Measurements from ENCODE around the gene LARGE1. TPM values are rescaled to one million over a fixed set of nuclear protein-coding genes. Genes with fewer than 3 reads are reported as not detected.

Gene LARGE1
- total and polyA plus RNA-seq, 11 donors: 31.2 to 211 (median 129) TPM

DNA sequence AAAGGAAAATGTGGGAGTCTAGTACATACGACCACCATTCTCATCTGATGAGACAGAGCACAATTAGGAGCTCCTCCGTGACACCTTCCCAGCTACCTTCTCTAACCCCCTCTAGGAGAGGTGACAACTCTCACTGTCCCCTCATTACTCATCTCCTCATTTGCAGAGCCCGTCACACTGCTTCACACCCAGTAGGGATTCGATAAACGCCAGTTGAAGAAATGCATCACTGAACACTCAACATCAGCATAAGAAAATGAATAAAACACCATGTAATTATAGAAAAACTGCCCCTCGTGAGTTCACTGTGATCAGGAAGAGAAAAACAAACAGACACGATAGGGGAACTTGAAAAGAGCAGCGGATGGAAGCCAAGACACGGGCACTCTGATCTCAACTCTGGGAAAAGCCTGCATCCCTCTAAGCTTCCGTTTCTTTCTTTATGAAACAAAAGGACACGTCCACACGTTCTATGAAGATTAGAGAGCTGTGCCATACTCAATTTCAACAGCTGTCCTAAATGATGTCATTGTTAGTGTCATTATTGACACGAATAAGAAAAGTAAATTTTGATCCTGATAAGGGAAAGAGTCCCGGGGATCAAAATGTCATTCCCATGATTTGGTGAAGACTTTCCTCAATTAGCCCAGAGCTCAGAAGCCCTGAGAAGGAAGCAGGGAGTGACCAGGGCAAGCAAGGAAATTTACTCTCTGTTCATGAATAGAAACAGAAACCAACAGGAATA is 356.9 kb downstream of the LARGE1 start:
- H3K4me3 ChIP-seq: peak overlapping the region in 6 of 12 donors; percentile 3 to 37 (median 22)
- 33 to 41% (median 35%) methylated on average over 14 of the region's 14 CpGs for WGBS, 4 donors
- peak overlapping the region in 10 of 12 donors; percentile 19 to 81 (median 64) for H3K27ac ChIP-seq
- ATAC-seq (peak in 2 of 4 donors; percentile 14 to 57), DNase-seq (no peak)
- H3K9me3 ChIP-seq: no peaks in the 10 kb centered on the region
- H3K27me3 ChIP-seq: no peaks in the 10 kb centered on the region
- TF ChIP-seq POLR2A (IDR thresholded peaks at IDR 0.05): no peak
- no peak for TF ChIP-seq CTCF (IDR thresholded peaks at IDR 0.05)
- no peaks in the 10 kb centered on the region for H3K36me3 ChIP-seq
- H3K4me1 ChIP-seq: peaks cover 0 to 42% (median 26%) of the 10 kb centered on the region in 12 donors
- intact Hi-C loops (cut with DNase I): loop anchor here in 2 of 10 donors (1.0 to 5.0 kb wide), 2 partner anchors 34 to 36 kb away; no protein-coding TSS in a partner anchor

- H3K36me3 ChIP-seq: no peaks in the 10 kb centered on the region
- H3K9me3 ChIP-seq: no peaks in the 10 kb centered on the region
- intact Hi-C loops (cut with DNase I): loop anchor here in 1 of 10 donors (5.0 kb wide), 1 partner anchor 35 kb away; no protein-coding TSS in a partner anchor
- H3K27ac ChIP-seq: peak overlapping the region in 9 of 12 donors; percentile 32 to 81 (median 63)
- no peak for TF ChIP-seq CTCF (IDR thresholded peaks at IDR 0.05)
- TF ChIP-seq POLR2A (IDR thresholded peaks at IDR 0.05): no peak
- DNase-seq: no peak
- no peak overlapping the region for H3K4me3 ChIP-seq
- H3K27me3 ChIP-seq: no peaks in the 10 kb centered on the region
- peak; percentile 41 to 67 (median 58) for ATAC-seq
- 56 to 78% (median 63%) methylated on average over 6 of the region's 6 CpGs for WGBS, 4 donors
- H3K4me1 ChIP-seq: peaks cover 0 to 33% (median 24%) of the 10 kb centered on the region in 12 donors
These were observed 357.8 kb downstream of the LARGE1 start for GRCh38 chr22:33562501-33562900.

DNA sequence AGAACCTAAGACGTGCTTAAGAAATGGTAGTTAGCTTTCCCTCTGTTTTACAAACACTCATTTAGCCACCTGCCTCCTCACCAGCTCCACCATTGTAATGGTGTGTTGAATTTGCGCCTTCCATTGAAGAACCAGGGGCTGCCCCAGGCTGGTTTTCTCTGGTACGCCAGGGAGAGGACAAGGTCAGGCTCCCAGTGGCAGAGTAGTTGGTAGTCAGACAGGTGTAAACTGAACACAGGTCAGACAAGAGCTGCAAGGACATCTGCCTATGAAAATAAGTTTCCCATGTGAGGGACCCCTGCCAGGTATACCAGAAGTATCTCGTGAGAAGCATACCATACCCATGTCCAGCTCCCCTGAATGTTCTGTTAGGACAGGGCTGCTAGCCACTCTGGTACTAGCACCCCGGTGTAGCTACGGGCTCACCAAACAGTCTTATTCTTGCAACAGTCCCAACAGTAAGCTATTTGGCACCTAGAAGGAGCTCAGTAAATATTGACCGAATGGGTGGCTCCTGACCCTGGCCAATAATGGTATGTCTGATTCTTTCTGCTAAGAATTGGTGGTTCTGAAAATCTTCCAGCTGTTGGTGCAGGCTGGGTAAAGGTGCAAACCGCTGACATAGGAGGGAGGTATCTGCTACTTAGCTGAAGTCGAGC is 359.0 kb downstream of the LARGE1 start:
- Histone ChIP-seq H3K36me3 (no peaks in the 10 kb centered on the region), H3K9me3 (no peaks in the 10 kb centered on the region), H3K4me3 (no peak overlapping the region), H3K27ac (no peak overlapping the region), H3K27me3 (no peaks in the 10 kb centered on the region), H3K4me1 (peaks cover 0 to 30% (median 22%) of the 10 kb centered on the region in 12 donors)
- TF ChIP-seq POLR2A (IDR thresholded peaks at IDR 0.05): no peak
- TF ChIP-seq CTCF (IDR thresholded peaks at IDR 0.05): no peak
- DNase-seq (no peak), ATAC-seq (no peak)
- intact Hi-C loops (cut with DNase I): loop anchor here in 1 of 10 donors (5.0 kb wide), 1 partner anchor 34 kb away; no protein-coding TSS in a partner anchor
- 96 to 98% (median 97%) methylated on average over 6 to 9 of the region's 9 CpGs for WGBS, 4 donors

GRCh38 chr22:33557836-33558235 is 362.4 kb downstream of the LARGE1 start:
- no peak for ATAC-seq
- no peak for DNase-seq
- H3K4me3 ChIP-seq: no peak overlapping the region
- no peak for TF ChIP-seq POLR2A (IDR thresholded peaks at IDR 0.05)
- TF ChIP-seq CTCF (IDR thresholded peaks at IDR 0.05): no peak
- no peaks in the 10 kb centered on the region for H3K36me3 ChIP-seq
- H3K4me1 ChIP-seq: peaks cover 0 to 21% (median 3%) of the 10 kb centered on the region in 12 donors
- H3K27ac ChIP-seq: no peak overlapping the region
- 94 to 98% (median 95%) methylated on average over 7 of the region's 7 CpGs for WGBS, 4 donors
- H3K9me3 ChIP-seq: no peaks in the 10 kb centered on the region
- intact Hi-C loops (cut with DNase I): no loop called here
- H3K27me3 ChIP-seq: no peaks in the 10 kb centered on the region
